ENCODE results near the gene MED13.

Gene MED13

GRCh38 chr17:62090021-62090824 lies 25.1 kb upstream of the MED13 start:
- H3K36me3 ChIP-seq (ENCODE audit: control insufficient read depth in 1 of 2, insufficient read depth in 2 of 2, low read depth in 1 of 2, low read length in 2 of 2), result no peaks in the 10 kb centered on the region
- WGBS, result 86% methylated on average over 6 of the region's 7 CpGs
- peaks cover 4% of the 10 kb centered on the region for H3K4me1 ChIP-seq (ENCODE audit: control insufficient read depth, insufficient read depth, low read depth, low read length)
- no peak overlapping the region for H2BK5ac ChIP-seq (ENCODE audit: low read depth, low read length, poor library complexity, severe bottlenecking)
- H3K4ac ChIP-seq (ENCODE audit: low read depth in 1 of 2, low read length in 2 of 2), result no peak overlapping the region
- no peak overlapping the region for H2AK5ac ChIP-seq (ENCODE audit: low read length, severe bottlenecking)
- DNase-seq, result no peak
- no peak overlapping the region for H3K27ac ChIP-seq (ENCODE audit: low read length, poor library complexity, severe bottlenecking)
- no peak overlapping the region for H4K8ac ChIP-seq (ENCODE audit: low read length)
- no peak overlapping the region for H3K4me3 ChIP-seq (ENCODE audit: insufficient read depth in 1 of 2, low read depth in 1 of 2, low read length in 2 of 2)
- H3K18ac ChIP-seq (ENCODE audit: low read depth in 1 of 2, low read length in 2 of 2), result no peak overlapping the region
- H3K79me1 ChIP-seq (replicated peaks; ENCODE audit: low read length, poor library complexity, severe bottlenecking), result no peaks in the 10 kb centered on the region
- H3K23ac ChIP-seq (ENCODE audit: low read length in 2 of 2), result no peak overlapping the region
- no peak overlapping the region for H2AFZ ChIP-seq (ENCODE audit: low read depth, low read length)
- no peak overlapping the region for H3K9ac ChIP-seq (ENCODE audit: low read length)
- no peak overlapping the region for H3K14ac ChIP-seq (ENCODE audit: low read length in 2 of 2)
- no peak overlapping the region for H2BK15ac ChIP-seq (ENCODE audit: low read depth, poor library complexity, severe bottlenecking)
- H3K4me2 ChIP-seq (ENCODE audit: low read length, poor library complexity, severe bottlenecking), result no peak overlapping the region
- H2BK12ac ChIP-seq (ENCODE audit: low read length in 2 of 2), result no peak overlapping the region
- H3K27me3 ChIP-seq (ENCODE audit: control insufficient read depth in 1 of 2, insufficient read depth in 1 of 2, low read length in 2 of 2), result no peaks in the 10 kb centered on the region
- no peak overlapping the region for H2BK120ac ChIP-seq (ENCODE audit: low read depth, low read length)
- no peak overlapping the region for H4K91ac ChIP-seq (ENCODE audit: low read length)
- no peaks in the 10 kb centered on the region for H3K9me3 ChIP-seq (ENCODE audit: control insufficient read depth, low read length)

- Histone ChIP-seq H3K4me3 (ENCODE audit: insufficient read depth in 1 of 2, low read depth in 1 of 2, low read length in 2 of 2) (no peak overlapping the region), H3K9ac (ENCODE audit: low read length) (no peak overlapping the region), H3K36me3 (ENCODE audit: control insufficient read depth in 1 of 2, insufficient read depth in 2 of 2, low read depth in 1 of 2, low read length in 2 of 2) (no peaks in the 10 kb centered on the region), H3K4me1 (ENCODE audit: control insufficient read depth, insufficient read depth, low read depth, low read length) (peaks cover 4% of the 10 kb centered on the region), H2BK5ac (ENCODE audit: low read depth, low read length, poor library complexity, severe bottlenecking) (no peak overlapping the region), H4K91ac (ENCODE audit: low read length) (no peak overlapping the region), H3K27ac (ENCODE audit: low read length, poor library complexity, severe bottlenecking) (no peak overlapping the region), H2AK5ac (ENCODE audit: low read length, severe bottlenecking) (no peak overlapping the region), H3K79me1 (replicated peaks; ENCODE audit: low read length, poor library complexity, severe bottlenecking) (no peaks in the 10 kb centered on the region), H3K18ac (ENCODE audit: low read depth in 1 of 2, low read length in 2 of 2) (no peak overlapping the region), H2BK120ac (ENCODE audit: low read depth, low read length) (no peak overlapping the region), H4K8ac (ENCODE audit: low read length) (no peak overlapping the region), H3K9me3 (ENCODE audit: control insufficient read depth, low read length) (no peaks in the 10 kb centered on the region), H2BK12ac (ENCODE audit: low read length in 2 of 2) (no peak overlapping the region), H2BK15ac (ENCODE audit: low read depth, poor library complexity, severe bottlenecking) (no peak overlapping the region), H3K23ac (ENCODE audit: low read length in 2 of 2) (no peak overlapping the region), H3K14ac (ENCODE audit: low read length in 2 of 2) (no peak overlapping the region), H3K27me3 (ENCODE audit: control insufficient read depth in 1 of 2, insufficient read depth in 1 of 2, low read length in 2 of 2) (no peaks in the 10 kb centered on the region), H2AFZ (ENCODE audit: low read depth, low read length) (no peak overlapping the region), H3K4me2 (ENCODE audit: low read length, poor library complexity, severe bottlenecking) (no peak overlapping the region), H3K4ac (ENCODE audit: low read depth in 1 of 2, low read length in 2 of 2) (no peak overlapping the region)
- WGBS, result 82% methylated on average over 3 of the region's 3 CpGs
- DNase-seq, result no peak
Measured at GRCh38 chr17:62089334-62089733, 24.3 kb upstream of the MED13 start.

GRCh38 chr17:62086737-62087136 lies 21.7 kb upstream of the MED13 start:
- no peaks in the 10 kb centered on the region for H3K9me3 ChIP-seq (ENCODE audit: control insufficient read depth, low read length)
- no peak for DNase-seq
- no peak overlapping the region for H3K4me2 ChIP-seq (ENCODE audit: low read length, poor library complexity, severe bottlenecking)
- no peak overlapping the region for H4K8ac ChIP-seq (ENCODE audit: low read length)
- H4K91ac ChIP-seq (ENCODE audit: low read length), result no peak overlapping the region
- no peak overlapping the region for H2BK120ac ChIP-seq (ENCODE audit: low read depth, low read length)
- H3K4me1 ChIP-seq (ENCODE audit: control insufficient read depth, insufficient read depth, low read depth, low read length), result no peaks in the 10 kb centered on the region
- no peak overlapping the region for H2BK12ac ChIP-seq (ENCODE audit: low read length in 2 of 2)
- no peaks in the 10 kb centered on the region for H3K36me3 ChIP-seq (ENCODE audit: control insufficient read depth in 1 of 2, insufficient read depth in 2 of 2, low read depth in 1 of 2, low read length in 2 of 2)
- no peak overlapping the region for H3K23ac ChIP-seq (ENCODE audit: low read length in 2 of 2)
- no peaks in the 10 kb centered on the region for H3K79me1 ChIP-seq (replicated peaks; ENCODE audit: low read length, poor library complexity, severe bottlenecking)
- no peak overlapping the region for H3K4ac ChIP-seq (ENCODE audit: low read depth in 1 of 2, low read length in 2 of 2)
- H3K27ac ChIP-seq (ENCODE audit: low read length, poor library complexity, severe bottlenecking), result no peak overlapping the region
- no peak overlapping the region for H3K18ac ChIP-seq (ENCODE audit: low read depth in 1 of 2, low read length in 2 of 2)
- no peak overlapping the region for H2BK5ac ChIP-seq (ENCODE audit: low read depth, low read length, poor library complexity, severe bottlenecking)
- no peak overlapping the region for H3K4me3 ChIP-seq (ENCODE audit: insufficient read depth in 1 of 2, low read depth in 1 of 2, low read length in 2 of 2)
- no peak overlapping the region for H3K14ac ChIP-seq (ENCODE audit: low read length in 2 of 2)
- no peak overlapping the region for H2BK15ac ChIP-seq (ENCODE audit: low read depth, poor library complexity, severe bottlenecking)
- H3K27me3 ChIP-seq (ENCODE audit: control insufficient read depth in 1 of 2, insufficient read depth in 1 of 2, low read length in 2 of 2), result no peaks in the 10 kb centered on the region
- H3K9ac ChIP-seq (ENCODE audit: low read length), result no peak overlapping the region
- WGBS, result 100% methylated on average over 2 of the region's 2 CpGs
- H2AFZ ChIP-seq (ENCODE audit: low read depth, low read length), result no peak overlapping the region
- no peak overlapping the region for H2AK5ac ChIP-seq (ENCODE audit: low read length, severe bottlenecking)

GRCh38 chr17:62085511-62086408 lies 20.7 kb upstream of the MED13 start:
- H3K4me1 ChIP-seq (ENCODE audit: control insufficient read depth, insufficient read depth, low read depth, low read length), result no peaks in the 10 kb centered on the region
- H2AK5ac ChIP-seq (ENCODE audit: low read length, severe bottlenecking), result no peak overlapping the region
- no peak overlapping the region for H4K8ac ChIP-seq (ENCODE audit: low read length)
- H3K36me3 ChIP-seq (ENCODE audit: control insufficient read depth in 1 of 2, insufficient read depth in 2 of 2, low read depth in 1 of 2, low read length in 2 of 2), result no peaks in the 10 kb centered on the region
- 62% methylated on average over 7 of the region's 7 CpGs for WGBS
- peak overlapping the region in 1 of 2 experiments; percentile 55 for H3K14ac ChIP-seq (ENCODE audit: low read length in 2 of 2)
- no peak overlapping the region for H2BK5ac ChIP-seq (ENCODE audit: low read depth, low read length, poor library complexity, severe bottlenecking)
- no peak overlapping the region for H3K4me3 ChIP-seq (ENCODE audit: insufficient read depth in 1 of 2, low read depth in 1 of 2, low read length in 2 of 2)
- no peak overlapping the region for H3K9ac ChIP-seq (ENCODE audit: low read length)
- DNase-seq, result no peak
- H3K4me2 ChIP-seq (ENCODE audit: low read length, poor library complexity, severe bottlenecking), result no peak overlapping the region
- H3K27me3 ChIP-seq (ENCODE audit: control insufficient read depth in 1 of 2, insufficient read depth in 1 of 2, low read length in 2 of 2), result no peaks in the 10 kb centered on the region
- no peak overlapping the region for H3K4ac ChIP-seq (ENCODE audit: low read depth in 1 of 2, low read length in 2 of 2)
- no peak overlapping the region for H3K23ac ChIP-seq (ENCODE audit: low read length in 2 of 2)
- no peak overlapping the region for H2BK12ac ChIP-seq (ENCODE audit: low read length in 2 of 2)
- H3K79me1 ChIP-seq (replicated peaks; ENCODE audit: low read length, poor library complexity, severe bottlenecking), result no peaks in the 10 kb centered on the region
- no peak overlapping the region for H2BK15ac ChIP-seq (ENCODE audit: low read depth, poor library complexity, severe bottlenecking)
- no peak overlapping the region for H4K91ac ChIP-seq (ENCODE audit: low read length)
- peak overlapping the region; percentile 51 for H2AFZ ChIP-seq (ENCODE audit: low read depth, low read length)
- no peak overlapping the region for H2BK120ac ChIP-seq (ENCODE audit: low read depth, low read length)
- H3K9me3 ChIP-seq (ENCODE audit: control insufficient read depth, low read length), result no peaks in the 10 kb centered on the region
- peak overlapping the region in 1 of 2 experiments; percentile 8 for H3K18ac ChIP-seq (ENCODE audit: low read depth in 1 of 2, low read length in 2 of 2)
- no peak overlapping the region for H3K27ac ChIP-seq (ENCODE audit: low read length, poor library complexity, severe bottlenecking)
